GM23338 (cell line): ENCODE data around the gene IQSEC3. TPM values are rescaled to one million over a fixed set of nuclear protein-coding genes. Genes with fewer than 3 reads are reported as not detected.
"Not testable (repeated sequence)": the region's sequence is repeated elsewhere in the genome, so short reads cannot be mapped to it uniquely, and the experiment has no call there.

Experiments used
- ATAC-seq: fragments of 200-7000 bp; cut with Tn5 transposase; 3 replicates; pipeline ENCODE4 v1.9.1; 2020
- DNase-seq: peaks from one replicate; pipeline ENCODE4 v3.0.0-alpha.2; 2015; ENCODE audit warnings: low spot score
- H2AFZ ChIP-seq: fragments of 200-600 bp; sonication (generic); 2 replicates; pipeline ENCODE4 v1.8.0; 2016; ENCODE audit warnings: antibody characterized with exemption, mild to moderate bottlenecking, moderate library complexity
- H3F3A ChIP-seq: fragments of 200-600 bp; sonication (generic); replicated peaks from 2 replicates; pipeline ENCODE4 v1.8.0; 2017; ENCODE audit warnings: antibody characterized with exemption, mixed run types, low read depth
- H3K27ac ChIP-seq: fragments of 200-600 bp; sonication (generic); 2 replicates; pipeline ENCODE4 v1.6.1; 2016; ENCODE audit warnings: low read depth
- H3K27me3 ChIP-seq: fragments of 200-600 bp; sonication (generic); 2 replicates; pipeline ENCODE4 v1.8.0; 2016; ENCODE audit warnings: mild to moderate bottlenecking, mixed run types, moderate library complexity; ENCODE audit not compliant: insufficient read depth
- H3K36me3 ChIP-seq: fragments of 200-600 bp; sonication (generic); 2 replicates; pipeline ENCODE4 v1.8.0; 2016; ENCODE audit warnings: mild to moderate bottlenecking; ENCODE audit not compliant: insufficient read depth
- H3K4me1 ChIP-seq: fragments of 200-600 bp; sonication (generic); 2 replicates; pipeline ENCODE4 v1.8.0; 2016; ENCODE audit warnings: mild to moderate bottlenecking, moderate library complexity; ENCODE audit not compliant: insufficient read depth
- H3K4me2 ChIP-seq: fragments of 200-600 bp; sonication (generic); 2 replicates; pipeline ENCODE4 v1.7.1; 2017; ENCODE audit warnings: mixed run types
- H3K4me3 ChIP-seq: fragments of 200-600 bp; sonication (generic); 2 replicates; pipeline ENCODE4 v1.6.1; 2016; ENCODE audit warnings: mixed run types
- H3K79me2 ChIP-seq: fragments of 200-600 bp; sonication (generic); replicated peaks from 2 replicates; pipeline ENCODE4 v1.8.0; 2017; ENCODE audit warnings: mild to moderate bottlenecking; ENCODE audit not compliant: insufficient read depth
- H3K9me2 ChIP-seq: fragments of 200-600 bp; sonication (generic); 2 replicates; pipeline ENCODE4 v1.8.0; 2017; ENCODE audit not compliant: insufficient read depth
- H4K20me1 ChIP-seq: fragments of 200-600 bp; sonication (generic); replicated peaks from 2 replicates; pipeline ENCODE4 v1.8.0; 2017; ENCODE audit warnings: mild to moderate bottlenecking; ENCODE audit not compliant: insufficient read depth
- H3K27ac Mint-ChIP-seq: 2 replicates; pipeline ENCODE4 v1.8.0; 2020; ENCODE audit warnings: inconsistent platforms, mild to moderate bottlenecking, moderate library complexity, mixed read lengths
- H3K27me3 Mint-ChIP-seq: 3 replicates; pipeline ENCODE4 v1.8.0; 2022; ENCODE audit warnings: low read depth, mild to moderate bottlenecking, moderate library complexity, mixed read lengths, inconsistent platforms; ENCODE audit not compliant: insufficient read depth, poor library complexity
- H3K36me3 Mint-ChIP-seq: 3 replicates; pipeline ENCODE4 v1.8.0; 2021; ENCODE audit warnings: low read depth, mild to moderate bottlenecking, inconsistent platforms, moderate library complexity, mixed read lengths
- H3K4me1 Mint-ChIP-seq: 3 replicates; pipeline ENCODE4 v1.8.0; 2020; ENCODE audit warnings: mild to moderate bottlenecking, inconsistent platforms, mixed read lengths
- H3K4me3 Mint-ChIP-seq: 3 replicates; pipeline ENCODE4 v1.8.0; 2021; ENCODE audit warnings: moderate library complexity, mild to moderate bottlenecking, inconsistent platforms, mixed read lengths
- H3K9me3 Mint-ChIP-seq: 3 replicates; pipeline ENCODE4 v1.8.0; 2020; ENCODE audit warnings: moderate library complexity, mild to moderate bottlenecking, inconsistent platforms, mixed read lengths
- polyA plus RNA-seq: library from polyadenylated mRNA; unstranded; fragments of >200 nt; fragmentation: Nextera tagmentation; extraction: Ambion mirVana; gene quantifications from 2 replicates; pipeline ENCODE4 v1.2.1, GENCODE V29; 2016
- total RNA-seq: library from RNA; depleted of rRNA; stranded (reverse); fragments of >200 nt; shearing (Covaris generic); gene quantifications from 2 replicates; pipeline ENCODE4 v1.2.3, GENCODE V29; 2014

Gene IQSEC3
- total and polyA plus RNA-seq, 2 experiments from 2014 or later, result 2.1 to 3.6 TPM

- H3K79me2 ChIP-seq, H3K4me2 ChIP-seq, H3K4me1 Mint-ChIP-seq, H3K4me1 ChIP-seq, H2AFZ ChIP-seq, H3K4me3 Mint-ChIP-seq, H3F3A ChIP-seq, H3K4me3 ChIP-seq, H3K27ac Mint-ChIP-seq, H3K36me3 Mint-ChIP-seq, ATAC-seq, H3K36me3 ChIP-seq, H3K27ac ChIP-seq, H3K9me3 Mint-ChIP-seq, DNase-seq, H4K20me1 ChIP-seq, H3K9me2 ChIP-seq: not testable (repeated sequence)
- H3K27me3 Mint-ChIP-seq, result peaks cover 22% of the 10 kb centered on the region
- peaks cover 48% of the 10 kb centered on the region for H3K27me3 ChIP-seq
Observed at GRCh38 chr12:75541-75940, 9.0 kb downstream of the IQSEC3 start.

- not testable (repeated sequence) for H3K4me1 ChIP-seq, H3K4me3 ChIP-seq, H3K9me3 Mint-ChIP-seq, H4K20me1 ChIP-seq, H3K4me2 ChIP-seq, H3K27ac Mint-ChIP-seq, H3K4me1 Mint-ChIP-seq, H3K79me2 ChIP-seq, H3K36me3 Mint-ChIP-seq, H3K27ac ChIP-seq, DNase-seq, ATAC-seq, H3K4me3 Mint-ChIP-seq, H3F3A ChIP-seq, H3K9me2 ChIP-seq, H2AFZ ChIP-seq, H3K36me3 ChIP-seq
- H3K27me3 Mint-ChIP-seq, result peaks cover 20% of the 10 kb centered on the region
- H3K27me3 ChIP-seq, result peaks cover 46% of the 10 kb centered on the region
Observed at GRCh38 chr12:76102-76501, 9.5 kb downstream of the IQSEC3 start.

GRCh38 chr12:76551-76950 lies 10.0 kb downstream of the IQSEC3 start:
- H3K79me2 ChIP-seq, DNase-seq, H2AFZ ChIP-seq, H3K27ac Mint-ChIP-seq, H3K4me1 ChIP-seq, H3K9me2 ChIP-seq, H3K4me2 ChIP-seq, H3K36me3 ChIP-seq, H3F3A ChIP-seq, H4K20me1 ChIP-seq, H3K4me1 Mint-ChIP-seq, H3K4me3 ChIP-seq, H3K27ac ChIP-seq, H3K9me3 Mint-ChIP-seq, H3K4me3 Mint-ChIP-seq, H3K36me3 Mint-ChIP-seq: not testable (repeated sequence)
- ATAC-seq, result peak; percentile 7; the same call in 1 of the 3 replicates
- peaks cover 19% of the 10 kb centered on the region for H3K27me3 Mint-ChIP-seq
- peaks cover 47% of the 10 kb centered on the region for H3K27me3 ChIP-seq

- H4K20me1 ChIP-seq, H3F3A ChIP-seq, H3K27ac Mint-ChIP-seq, H3K36me3 ChIP-seq, H3K9me3 Mint-ChIP-seq, H3K9me2 ChIP-seq, H3K4me1 Mint-ChIP-seq, H3K27ac ChIP-seq, H3K4me1 ChIP-seq, H3K79me2 ChIP-seq, H3K4me2 ChIP-seq, H3K36me3 Mint-ChIP-seq, H3K4me3 ChIP-seq, H2AFZ ChIP-seq, DNase-seq: not testable (repeated sequence)
- peaks cover 19% of the 10 kb centered on the region for H3K27me3 Mint-ChIP-seq
- peak; percentile 34 for ATAC-seq
- peak overlapping the region; percentile 32; the same call in 2 of the 3 replicates for H3K4me3 Mint-ChIP-seq
- H3K27me3 ChIP-seq, result peaks cover 49% of the 10 kb centered on the region
Observed at GRCh38 chr12:77101-77719, 10.6 kb downstream of the IQSEC3 start.

- not testable (repeated sequence) for H3K27ac Mint-ChIP-seq, H3F3A ChIP-seq, H3K27ac ChIP-seq, H4K20me1 ChIP-seq, DNase-seq, H3K4me1 Mint-ChIP-seq, H3K79me2 ChIP-seq, H3K36me3 ChIP-seq, H3K36me3 Mint-ChIP-seq, H2AFZ ChIP-seq, H3K4me1 ChIP-seq, H3K9me3 Mint-ChIP-seq, H3K9me2 ChIP-seq
- peak overlapping the region; percentile 66; the same call in 1 of the 2 replicates for H3K4me2 ChIP-seq
- peak overlapping the region; percentile 46; the same call in 1 of the 2 replicates for H3K4me3 ChIP-seq
- H3K4me3 Mint-ChIP-seq, result peak overlapping the region; percentile 65; the same call in 2 of the 3 replicates
- peaks cover 19% of the 10 kb centered on the region for H3K27me3 Mint-ChIP-seq
- ATAC-seq, result peak; percentile 34
- H3K27me3 ChIP-seq, result peaks cover 49% of the 10 kb centered on the region
Observed at GRCh38 chr12:77769-78383, 11.3 kb downstream of the IQSEC3 start.
